Hypothalamus (tissue), 51 donors: ENCODE measurements around the gene CPAMD8.
"Not testable (repeated sequence)": the region's sequence is repeated elsewhere in the genome, so short reads cannot be mapped to it uniquely, and the experiment has no call there.

Source experiments
- DNase-seq, 51 donors: peaks; one replicate each; lab custom pipeline; 2025; lab: John Stamatoyannopoulos, UW

CPAMD8 gene

DNA sequence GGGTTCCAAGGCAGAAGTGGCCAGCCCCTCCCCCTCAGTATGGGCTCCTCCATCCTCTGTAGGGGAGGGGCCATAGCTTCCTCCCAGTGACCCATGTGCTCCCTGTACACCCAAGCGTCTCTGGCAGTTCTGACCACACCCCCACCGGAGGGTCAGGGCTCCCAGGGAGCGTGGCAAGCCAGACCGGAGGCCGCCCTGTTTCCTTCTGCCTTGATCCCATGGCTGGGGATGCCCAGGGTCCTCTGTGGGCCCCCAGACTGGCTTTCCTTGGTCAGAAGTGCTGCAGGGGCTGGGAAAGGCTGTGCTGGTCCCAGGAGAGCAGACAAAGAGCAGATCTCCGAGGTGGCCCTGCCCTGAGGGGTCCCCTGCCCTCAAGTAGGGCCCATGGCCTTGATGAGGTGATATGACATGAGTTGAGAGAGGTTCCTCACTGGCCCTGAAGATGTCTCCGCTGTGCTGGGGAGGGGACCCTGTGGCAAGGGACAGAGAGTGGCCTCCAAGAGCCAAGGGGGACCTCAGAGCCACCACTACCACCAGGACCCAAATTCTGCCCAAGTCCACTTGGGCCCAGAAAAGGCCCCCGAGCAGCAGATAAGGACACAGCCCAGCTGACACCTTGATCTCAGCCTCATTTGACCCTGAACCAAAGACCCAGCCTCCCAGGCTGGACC is 145.6 kb downstream of the CPAMD8 start:
- no peak for DNase-seq

DNA sequence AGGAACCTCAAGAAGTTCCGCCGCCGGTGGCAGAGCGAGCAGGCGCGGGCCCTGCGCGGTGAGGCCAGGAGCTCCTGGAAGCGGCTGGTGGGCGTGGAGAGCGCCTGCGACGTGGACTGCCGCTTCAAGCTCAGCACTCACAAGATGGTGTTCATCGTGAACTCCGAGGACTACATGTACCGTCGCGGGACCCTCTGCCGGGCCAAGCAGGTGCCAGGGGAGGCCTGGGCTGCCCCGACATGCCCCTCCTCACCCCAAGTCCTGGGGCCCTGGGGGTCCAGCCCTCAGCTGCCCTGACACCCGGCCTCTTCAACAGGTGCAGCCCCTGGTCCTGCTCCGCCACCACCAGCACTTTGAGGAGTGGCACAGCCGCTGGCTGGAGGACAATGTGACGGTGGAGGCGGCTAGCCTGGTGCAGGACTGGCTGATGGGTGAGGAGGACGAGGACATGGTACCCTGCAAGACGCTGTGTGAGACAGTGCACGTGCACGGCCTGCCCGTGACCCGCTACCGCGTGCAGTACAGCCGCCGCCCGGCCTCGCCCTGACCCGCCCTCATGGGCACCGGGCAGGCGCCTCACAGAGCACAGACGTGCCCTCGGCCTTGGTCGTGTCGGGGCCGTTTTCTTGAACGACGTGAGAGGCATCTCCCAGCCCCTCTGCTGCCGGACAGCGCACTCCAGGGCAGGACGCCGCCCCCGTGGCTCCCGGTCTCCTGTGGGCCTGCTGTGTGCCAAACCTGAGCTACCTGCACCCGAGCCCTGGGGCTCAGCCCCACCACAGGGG is 148.2 kb downstream of the CPAMD8 start:
- no peak for DNase-seq

DNA sequence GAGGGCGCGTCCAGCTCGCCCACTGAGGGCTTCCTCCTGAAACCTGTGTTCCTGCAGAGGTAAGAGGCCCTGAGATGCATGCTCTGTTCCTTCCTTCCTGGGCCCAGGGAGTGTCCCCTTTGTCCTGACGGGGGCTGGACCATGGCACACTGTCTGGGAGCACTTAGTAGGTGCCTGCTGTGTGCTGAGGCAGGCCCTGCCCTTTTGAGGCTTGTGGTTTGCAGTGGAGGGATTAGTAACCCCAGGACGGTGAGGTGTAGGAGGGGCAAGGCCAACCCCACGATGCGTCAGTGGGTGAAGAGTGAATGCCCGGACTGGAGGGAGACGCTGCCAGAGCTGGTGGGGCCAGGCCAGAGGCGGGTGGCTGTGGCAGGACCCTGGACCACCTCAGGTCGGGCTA is 149.0 kb downstream of the CPAMD8 start:
- DNase-seq: no peak

DNA sequence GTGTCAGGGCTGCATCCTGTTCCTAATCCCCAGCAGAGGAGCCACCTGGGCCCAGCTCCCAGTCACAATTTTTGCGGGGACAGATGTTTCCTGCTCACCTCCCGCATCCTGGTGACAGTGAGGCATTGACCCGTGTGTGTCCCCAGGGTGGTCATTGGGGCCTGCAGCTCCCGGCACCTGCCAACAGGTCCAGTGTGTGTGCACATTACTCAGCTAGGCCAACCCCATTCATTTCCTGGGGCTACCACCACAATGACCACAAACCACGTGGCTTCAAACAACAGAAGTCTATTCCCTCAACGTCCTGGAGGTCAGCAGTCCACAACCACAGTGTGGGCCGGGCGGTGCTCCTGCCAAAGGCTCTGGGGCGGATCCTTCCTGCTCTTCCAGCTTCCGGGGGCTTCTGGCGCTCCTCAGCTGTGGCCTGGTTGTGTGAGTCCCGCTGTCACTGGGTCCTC is 149.7 kb downstream of the CPAMD8 start:
- DNase-seq: no peak

DNA sequence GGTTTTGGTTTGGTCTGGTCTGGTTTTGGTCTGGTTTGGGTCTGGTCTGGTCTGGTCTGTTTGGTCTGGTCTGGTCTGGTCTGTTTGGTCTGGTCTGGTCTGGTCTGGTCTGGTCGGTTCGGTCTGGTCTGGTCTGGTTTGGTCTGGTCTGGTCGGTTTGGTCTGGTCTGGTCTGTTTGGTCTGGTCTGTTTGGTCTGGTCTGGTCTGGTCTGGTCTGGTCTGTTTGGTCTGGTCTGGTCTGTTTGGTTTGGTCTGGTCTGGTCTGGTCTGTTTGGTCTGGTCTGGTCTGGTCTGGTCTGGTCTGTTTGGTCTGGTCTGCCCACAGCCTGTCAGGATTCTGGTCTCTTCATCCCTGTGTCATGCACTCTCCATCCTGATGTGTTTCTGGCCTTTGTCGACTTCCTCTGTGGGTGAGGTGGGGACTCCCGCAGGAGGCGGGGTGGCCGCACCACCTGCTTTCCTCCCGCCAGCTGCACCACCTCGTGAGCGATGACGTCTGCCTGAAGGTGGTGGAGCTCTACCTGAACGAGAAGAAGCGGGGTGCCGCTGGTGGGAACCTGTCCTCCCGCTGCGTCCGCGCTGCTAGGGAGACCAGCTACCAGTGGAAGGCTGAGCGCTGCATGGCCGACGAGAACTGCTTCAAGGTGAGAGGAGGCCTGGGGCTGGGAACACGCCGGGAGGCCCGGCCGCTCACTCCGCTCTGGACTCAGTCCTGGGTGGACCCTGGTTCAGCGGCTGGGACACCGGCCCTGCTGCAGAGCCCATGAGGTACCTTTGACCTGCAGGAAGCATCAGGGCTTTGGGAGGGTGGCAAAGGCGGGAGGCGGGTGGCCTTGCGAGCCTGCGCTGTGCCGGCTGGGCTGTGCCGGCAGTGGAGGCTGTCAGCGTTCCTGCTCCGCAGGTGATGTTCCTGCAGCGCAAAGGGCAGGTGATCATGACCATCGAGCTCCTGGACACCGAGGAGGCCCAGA is 150.7 kb downstream of the CPAMD8 start:
- DNase-seq: no peak

DNA sequence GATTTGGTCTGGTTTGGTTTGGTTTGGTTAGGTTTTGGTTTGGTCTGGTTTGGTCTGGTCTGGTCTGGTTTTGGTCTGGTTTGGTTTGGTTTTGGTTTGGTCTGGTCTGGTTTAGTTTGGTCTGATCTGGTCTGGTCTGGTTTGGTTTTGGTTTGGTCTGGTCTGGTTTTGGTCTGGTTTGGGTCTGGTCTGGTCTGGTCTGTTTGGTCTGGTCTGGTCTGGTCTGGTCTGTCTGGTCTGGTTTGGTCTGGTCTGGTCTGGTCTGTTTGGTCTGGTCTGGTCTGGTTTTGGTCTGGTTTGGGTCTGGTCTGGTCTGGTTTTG is 151.7 kb downstream of the CPAMD8 start:
- DNase-seq: not testable (repeated sequence)

DNA sequence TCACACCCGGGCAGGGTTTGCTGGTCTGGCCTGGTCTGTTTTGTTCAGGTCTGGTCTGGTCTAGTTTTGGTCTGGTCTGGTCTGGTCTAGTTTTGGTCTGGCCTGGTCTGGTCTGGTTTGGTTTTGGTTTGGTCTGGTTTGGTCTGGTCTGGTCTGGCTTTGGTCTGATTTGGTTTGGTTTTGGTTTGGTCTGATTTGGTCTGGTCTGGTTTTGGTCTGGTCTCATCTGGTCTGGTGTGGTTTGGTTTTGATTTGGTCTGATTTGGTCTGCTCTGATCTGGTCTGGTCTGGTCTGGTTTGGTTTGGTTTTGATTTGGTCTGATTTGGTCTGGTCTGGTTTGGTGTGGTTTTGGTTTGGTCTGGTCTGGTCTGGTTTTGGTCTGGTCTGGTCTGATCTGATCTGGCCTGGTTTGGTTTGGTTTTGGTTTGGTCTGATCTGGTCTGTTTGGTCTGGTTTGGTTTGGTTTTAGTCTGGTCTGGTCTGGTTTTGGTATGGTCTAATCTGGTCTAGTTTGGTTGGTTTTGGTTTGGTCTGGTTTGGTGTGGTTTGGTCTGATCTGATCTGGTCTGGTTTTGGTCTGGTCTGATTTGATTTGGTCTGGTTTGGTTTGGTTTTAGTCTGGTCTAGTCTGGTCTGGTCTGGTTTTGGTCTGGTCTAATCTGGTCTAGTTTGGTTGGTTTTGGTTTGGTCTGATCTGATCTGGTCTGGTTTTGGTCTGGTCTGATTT is 152.2 kb downstream of the CPAMD8 start:
- no peak for DNase-seq

DNA sequence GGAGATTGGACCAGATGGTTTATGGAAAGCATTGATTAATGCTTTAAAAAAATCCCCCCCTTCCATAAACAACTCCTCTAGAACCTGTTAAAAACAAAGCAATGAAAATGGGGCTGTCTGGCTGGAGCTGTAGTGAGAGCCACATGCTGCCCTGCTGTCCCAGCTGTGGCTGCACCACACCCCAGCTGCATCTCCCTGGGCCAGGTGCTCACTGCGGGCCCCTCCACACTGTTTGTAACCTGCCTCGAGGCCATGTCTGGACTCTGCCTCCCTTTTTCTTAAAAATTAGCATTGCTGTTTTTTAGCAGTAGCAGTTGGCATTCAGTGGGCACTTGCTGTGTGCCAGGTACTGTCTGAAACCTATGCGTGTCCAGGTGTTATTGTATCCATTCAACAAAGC is 153.0 kb downstream of the CPAMD8 start:
- no peak for DNase-seq

DNA sequence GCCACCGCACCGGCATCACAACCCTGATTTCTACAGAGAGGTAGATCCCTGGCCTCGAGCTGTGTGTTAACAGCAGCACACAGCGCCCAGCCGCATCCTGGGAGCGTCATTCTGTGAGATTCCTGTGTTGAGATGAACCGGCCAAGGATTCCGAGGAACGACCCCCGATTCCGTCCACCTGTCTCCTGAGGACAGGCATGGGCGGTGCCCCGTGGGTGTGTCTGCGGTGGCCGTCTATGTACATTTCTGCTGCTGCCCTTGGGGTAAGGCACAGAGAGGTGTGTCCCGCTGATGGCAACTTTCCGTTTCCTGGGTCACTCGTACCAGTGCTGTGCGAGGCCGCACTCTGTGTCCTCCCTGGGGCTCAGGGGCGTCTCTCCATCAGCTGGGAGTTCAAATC is 153.9 kb downstream of the CPAMD8 start:
- no peak for DNase-seq

DNA sequence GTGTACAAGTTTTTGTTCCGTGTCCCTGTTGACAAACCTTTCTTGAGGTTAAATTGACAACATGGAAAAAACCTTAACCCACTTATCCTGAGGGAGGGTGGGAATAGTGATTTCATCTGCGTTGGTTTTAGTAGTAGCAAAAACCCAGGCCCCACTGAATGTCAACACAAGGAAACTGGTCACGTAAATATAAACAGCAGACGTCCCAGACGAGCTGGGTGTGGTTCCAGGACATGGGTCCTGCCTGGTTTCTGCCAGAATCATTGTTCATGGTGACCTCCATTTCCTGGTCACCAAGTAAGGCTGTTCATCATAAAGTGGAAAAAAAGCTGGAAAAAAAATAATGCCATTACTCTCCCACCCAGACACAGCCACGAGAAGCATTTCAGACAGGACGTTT is 154.7 kb downstream of the CPAMD8 start:
- DNase-seq: no peak

DNA sequence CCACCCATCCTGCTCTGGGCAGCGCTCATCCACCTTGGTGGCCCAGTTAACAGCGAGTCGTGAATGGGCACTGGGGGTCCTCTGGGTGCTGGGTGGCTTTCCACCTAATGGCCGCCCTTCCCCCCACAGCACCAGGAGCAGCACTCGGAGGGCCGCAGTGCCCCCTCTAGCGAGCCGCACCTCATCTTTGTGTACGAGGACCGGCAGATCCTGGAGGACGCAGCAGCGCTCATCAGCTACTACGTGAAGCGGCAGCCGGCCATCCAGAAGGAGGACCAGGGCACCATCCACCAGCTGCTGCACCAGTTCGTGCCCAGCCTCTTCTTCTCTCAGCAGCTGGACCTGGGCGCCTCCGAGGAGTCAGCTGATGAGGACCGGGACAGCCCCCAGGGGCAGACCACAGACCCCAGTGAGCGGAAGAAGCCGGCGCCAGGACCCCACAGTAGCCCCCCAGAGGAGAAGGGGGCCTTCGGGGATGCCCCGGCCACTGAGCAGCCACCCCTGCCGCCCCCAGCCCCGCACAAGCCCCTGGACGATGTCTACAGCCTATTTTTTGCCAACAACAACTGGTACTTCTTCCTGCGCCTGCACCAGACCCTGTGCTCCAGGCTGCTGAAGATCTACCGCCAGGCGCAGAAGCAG is 157.2 kb downstream of the CPAMD8 start:
- no peak for DNase-seq

DNA sequence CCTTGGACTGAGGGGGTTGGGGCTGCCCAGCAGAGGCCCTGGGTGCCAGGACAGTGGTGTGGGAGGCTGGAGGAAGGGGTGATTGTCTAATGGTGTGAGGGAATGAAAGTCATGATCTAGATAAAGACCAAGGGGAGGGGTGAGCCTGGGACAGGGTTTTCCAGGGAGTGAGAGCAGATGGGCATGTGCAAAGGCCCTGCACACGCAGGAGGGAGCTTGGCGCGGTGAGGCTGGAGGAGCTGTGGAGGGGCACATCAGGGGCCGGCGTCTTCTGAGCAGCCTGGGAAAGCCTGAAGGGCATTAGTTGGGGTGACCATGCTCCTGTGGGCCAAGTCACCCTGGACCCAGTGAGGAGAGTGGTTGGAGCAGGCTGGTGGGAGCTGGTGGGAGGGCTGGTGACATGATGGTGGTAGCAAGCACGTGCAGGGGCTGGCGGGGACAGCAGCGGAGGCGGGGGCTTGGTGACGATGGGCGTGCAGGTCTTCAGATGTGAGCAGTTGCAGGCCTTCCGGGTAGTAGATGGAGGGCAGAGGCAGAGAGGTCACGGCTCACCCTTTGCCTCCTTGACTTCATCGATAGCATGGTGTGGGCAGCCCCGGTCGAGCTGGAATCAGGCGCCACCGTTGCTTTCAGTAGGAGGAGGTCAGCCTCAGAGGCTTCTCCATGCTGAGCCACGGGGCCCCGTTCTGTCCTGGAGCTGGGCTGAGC is 158.0 kb downstream of the CPAMD8 start:
- DNase-seq: no peak

DNA sequence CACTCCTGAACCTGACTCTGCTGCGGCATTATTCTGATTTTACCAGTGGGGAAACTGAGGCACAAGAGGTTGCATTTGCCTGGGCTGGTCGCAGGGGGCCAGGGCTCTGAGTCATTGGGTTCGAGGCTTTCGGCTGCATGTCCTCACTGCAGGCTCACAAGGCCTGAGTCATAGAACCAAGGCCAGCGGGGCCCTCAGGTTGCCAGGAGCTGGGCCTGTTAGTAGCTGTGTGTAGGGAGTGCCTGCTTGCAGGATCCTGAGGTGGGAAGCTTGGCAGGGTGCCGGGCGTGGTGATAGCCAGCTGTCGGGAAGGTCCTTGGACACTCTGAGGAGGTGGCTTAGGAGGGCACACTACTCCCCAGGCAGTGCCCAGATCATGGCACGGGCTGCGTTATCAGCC is 159.4 kb downstream of the CPAMD8 start:
- DNase-seq: no peak

DNA sequence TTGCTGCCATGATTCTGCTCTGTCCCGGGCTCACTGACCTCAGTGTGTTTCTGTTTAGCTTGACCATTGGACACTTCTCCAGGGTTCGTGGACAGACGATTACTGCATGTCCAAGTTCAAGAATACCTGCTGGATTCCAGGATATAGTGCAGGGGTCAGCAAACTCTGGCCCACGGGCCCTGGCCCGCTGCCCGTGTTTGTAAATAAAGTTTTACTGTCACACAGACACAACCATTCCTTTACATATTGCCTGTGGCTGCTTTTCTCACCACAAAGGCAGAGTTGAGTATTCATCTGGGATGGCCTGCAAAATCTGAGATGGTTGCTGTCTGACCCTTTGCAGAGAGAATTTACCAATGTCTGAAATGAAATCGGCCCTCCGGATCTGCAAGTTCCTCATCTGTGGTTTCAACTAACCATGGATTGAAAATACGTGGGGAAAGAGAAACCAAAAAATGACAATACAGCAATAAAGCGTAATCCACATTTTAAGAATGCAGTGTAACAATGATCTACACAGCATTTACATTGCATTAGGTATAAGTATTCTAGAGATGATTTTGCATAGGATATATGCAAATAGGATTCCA is 163.7 kb downstream of the CPAMD8 start:
- DNase-seq: no peak

DNA sequence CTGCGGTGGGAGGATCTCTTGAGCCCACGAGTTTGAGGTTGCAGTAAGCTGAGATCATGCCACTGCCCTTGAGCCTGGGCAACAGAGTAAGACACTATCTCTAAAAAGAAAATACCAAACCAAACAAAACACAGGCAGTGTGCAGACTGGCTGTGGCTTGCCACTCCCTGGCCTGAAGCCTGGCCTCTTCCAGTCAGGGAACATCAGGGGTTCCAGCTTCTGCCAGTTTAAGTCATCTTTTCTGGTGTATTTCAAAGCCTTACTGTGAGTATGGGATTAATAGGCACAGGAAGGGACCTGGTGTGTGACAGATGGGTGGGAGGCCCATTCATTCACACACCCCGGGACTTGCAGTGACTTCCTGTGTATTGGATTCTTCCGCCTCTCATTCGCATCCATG is 164.8 kb downstream of the CPAMD8 start:
- DNase-seq: no peak

DNA sequence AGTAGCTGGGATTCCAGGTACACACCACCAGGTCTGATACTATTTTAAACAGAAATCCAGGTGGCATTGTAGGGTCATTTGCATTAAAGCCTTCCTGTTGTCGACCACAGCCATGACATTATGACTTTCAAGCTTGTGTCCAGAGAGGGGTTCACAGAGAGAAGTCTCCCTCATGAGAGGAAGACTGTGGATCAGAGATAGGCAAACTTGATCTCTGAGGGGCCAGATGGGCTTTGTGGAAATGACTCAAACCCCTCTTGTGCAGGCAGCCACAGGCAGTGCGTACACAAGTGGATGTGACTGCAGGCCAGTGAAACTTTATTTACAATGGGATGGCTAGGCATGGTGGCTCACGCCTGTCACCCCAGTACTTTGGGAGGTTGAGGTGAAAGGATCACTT is 165.6 kb downstream of the CPAMD8 start:
- no peak for DNase-seq

DNA sequence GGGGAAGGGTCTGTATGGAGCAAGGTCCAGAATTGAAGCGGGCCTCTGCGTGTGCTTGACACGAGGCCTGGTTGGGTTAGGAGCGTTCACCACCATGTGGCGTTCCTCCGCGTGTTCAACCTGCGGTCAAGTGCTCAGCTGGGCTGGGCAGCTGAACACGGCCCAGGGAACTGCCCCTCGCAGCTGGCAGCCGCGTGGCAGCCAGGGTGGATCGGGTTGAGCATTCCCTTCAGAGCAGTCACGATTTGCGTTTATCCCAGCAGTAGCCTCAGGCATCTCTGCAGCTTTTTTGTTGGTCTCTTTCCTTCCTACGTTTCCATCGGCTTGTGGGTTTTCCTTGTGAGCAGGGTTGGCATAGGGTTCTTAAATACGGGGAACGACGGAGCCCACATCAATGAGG is 166.5 kb downstream of the CPAMD8 start:
- no peak for DNase-seq

DNA sequence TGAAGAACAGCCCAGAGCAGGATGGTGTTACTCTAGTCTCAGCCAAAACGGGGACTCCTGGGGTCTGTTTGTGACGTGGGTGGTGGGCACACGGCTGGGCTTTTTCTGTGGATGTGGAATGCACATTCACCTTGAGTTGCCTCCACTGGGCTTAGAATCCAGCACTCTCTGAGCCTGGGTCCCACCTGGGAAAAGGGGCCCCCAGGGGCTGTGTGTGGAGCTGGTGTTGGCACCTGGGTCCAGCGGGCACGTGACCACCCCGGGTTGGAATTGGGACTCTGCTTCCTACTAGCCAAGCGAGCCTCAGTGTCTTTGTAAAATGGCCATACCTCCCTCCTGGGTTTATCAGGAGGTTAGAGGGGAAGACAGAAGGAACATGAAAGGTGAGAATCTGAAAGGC is 167.0 kb downstream of the CPAMD8 start:
- no peak for DNase-seq

DNA sequence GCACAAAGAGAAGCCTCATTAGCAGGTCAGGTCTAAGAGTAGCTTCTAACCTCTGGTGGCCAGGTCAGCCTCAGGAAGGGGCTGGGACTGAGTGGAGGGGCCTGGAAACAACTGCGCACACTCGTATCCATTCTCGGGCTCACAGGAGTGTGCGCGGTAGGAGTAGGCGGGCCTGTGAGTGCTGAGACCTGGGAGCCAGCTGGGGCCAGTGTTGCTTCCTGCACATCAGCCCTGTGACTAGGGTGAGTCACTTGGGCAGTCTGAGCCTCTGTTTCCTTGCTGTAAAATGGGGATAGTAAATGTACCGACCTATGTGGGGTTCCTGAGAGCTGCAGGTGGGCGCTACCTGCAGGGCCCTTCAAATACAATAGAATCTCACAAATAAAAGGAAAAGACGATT is 170.5 kb downstream of the CPAMD8 start:
- DNase-seq: no peak
